HEK293 (cell line): ENCODE data around the gene TM2D1.

Experiments
- ZBTB21 ChIP-seq: fragments of 450-650 bp; formaldehyde crosslinking; IDR thresholded peaks from 2 replicates; pipeline ENCODE4 v1.5.1; 2017; ENCODE audit warnings: missing biosample characterization, missing genetic modification characterization
- ZNF10 ChIP-seq: fragments of 450-650 bp; formaldehyde crosslinking; IDR thresholded peaks from 2 replicates; pipeline ENCODE4 v1.5.1; 2017; ENCODE audit warnings: missing biosample characterization, missing genetic modification characterization
- ZNF24 ChIP-seq: fragments of 450-650 bp; formaldehyde crosslinking; IDR thresholded peaks from 2 replicates; pipeline ENCODE4 v1.5.1; 2016; ENCODE audit warnings: missing biosample characterization, missing genetic modification characterization
- ZNF391 ChIP-seq: fragments of 450-650 bp; formaldehyde crosslinking; IDR thresholded peaks from 2 replicates; pipeline ENCODE4 v1.5.1; 2016; ENCODE audit warnings: low read depth, missing biosample characterization, missing genetic modification characterization, borderline replicate concordance

GRCh38 chr1:61709908-61710289, 15.0 kb downstream of the TM2D1 start:
- no peak for TF ChIP-seq ZBTB21 (tag by site-specific recombination)
- TF ChIP-seq ZNF24 (tag by site-specific recombination) = no peak
- no peak for TF ChIP-seq ZNF391 (tag by site-specific recombination)
- TF ChIP-seq ZNF10 (tag by site-specific recombination) = no peak
